Tibial artery (tissue), 4 donors: ENCODE results near the gene TRMT2A.

Experiments used
- DNase-seq, 2 donors: peaks; one replicate each; pipeline ENCODE4 v3.0.0-alpha.2; 2019
- H3K27ac ChIP-seq, 2 donors: fragments of 200-600 bp; sonication (generic) in 1 of 2; 1 replicate in 1 of 2; 2 replicates in 1 of 2; pipeline ENCODE4 v1.5.1; 2018 to 2019; ENCODE audit warnings: mild to moderate bottlenecking in 1 of 2
- H3K27me3 ChIP-seq, 2 donors: fragments of 200-600 bp; sonication (generic) in 1 of 2; one replicate each; pipeline versions ENCODE4 v1.5.1 to v1.6.0; 2016 to 2019
- H3K36me3 ChIP-seq, 3 donors: fragments of 200-600 bp; sonication (generic) in 2 of 3; one replicate each; pipeline ENCODE4 v1.5.1; 2016 to 2019; ENCODE audit warnings: mild to moderate bottlenecking in 2 of 3
- H3K4me1 ChIP-seq, 4 donors: fragments of 200-600 bp; sonication (generic) in 2 of 4; 1 replicate in 3 of 4; 2 replicates in 1 of 4; pipeline ENCODE4 v1.5.1; 2016 to 2019
- H3K4me3 ChIP-seq, 2 donors: fragments of 200-600 bp; sonication (generic) in 1 of 2; 1 replicate in 1 of 2; 2 replicates in 1 of 2; pipeline ENCODE4 v1.5.1; 2018 to 2019; ENCODE audit warnings: mild to moderate bottlenecking in 2 of 2
- H3K9me3 ChIP-seq, 3 donors: fragments of 200-600 bp; sonication (generic) in 1 of 3; one replicate each; pipeline ENCODE4 v1.5.1; 2016 to 2019
- intact Hi-C: fragments of 100-400 bp; cut with DNase I; formaldehyde crosslinking; loops from one replicate; pipeline ENCODE4 v1.15.0; 2023; ENCODE audit warnings: low total_unique reads
- TF ChIP-seq, protein P1 (sequence below), 2 experiments: fragments of 200-600 bp in 1 of 2; fragments of 450-650 bp in 1 of 2; IDR thresholded peaks; one replicate each; pipeline ENCODE4 v1.5.1; 2017 to 2019; ENCODE audit warnings: antibody characterized with exemption in 2 of 2, mild to moderate bottlenecking in 1 of 2, moderate library complexity in 1 of 2

Gene TRMT2A

GRCh38 chr22:20101638-20102037 lies 15.4 kb downstream of the TRMT2A start:
- TF ChIP-seq, protein P1, sequence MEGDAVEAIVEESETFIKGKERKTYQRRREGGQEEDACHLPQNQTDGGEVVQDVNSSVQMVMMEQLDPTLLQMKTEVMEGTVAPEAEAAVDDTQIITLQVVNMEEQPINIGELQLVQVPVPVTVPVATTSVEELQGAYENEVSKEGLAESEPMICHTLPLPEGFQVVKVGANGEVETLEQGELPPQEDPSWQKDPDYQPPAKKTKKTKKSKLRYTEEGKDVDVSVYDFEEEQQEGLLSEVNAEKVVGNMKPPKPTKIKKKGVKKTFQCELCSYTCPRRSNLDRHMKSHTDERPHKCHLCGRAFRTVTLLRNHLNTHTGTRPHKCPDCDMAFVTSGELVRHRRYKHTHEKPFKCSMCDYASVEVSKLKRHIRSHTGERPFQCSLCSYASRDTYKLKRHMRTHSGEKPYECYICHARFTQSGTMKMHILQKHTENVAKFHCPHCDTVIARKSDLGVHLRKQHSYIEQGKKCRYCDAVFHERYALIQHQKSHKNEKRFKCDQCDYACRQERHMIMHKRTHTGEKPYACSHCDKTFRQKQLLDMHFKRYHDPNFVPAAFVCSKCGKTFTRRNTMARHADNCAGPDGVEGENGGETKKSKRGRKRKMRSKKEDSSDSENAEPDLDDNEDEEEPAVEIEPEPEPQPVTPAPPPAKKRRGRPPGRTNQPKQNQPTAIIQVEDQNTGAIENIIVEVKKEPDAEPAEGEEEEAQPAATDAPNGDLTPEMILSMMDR (IDR thresholded peaks at IDR 0.05), result no peak
- no peak overlapping the region for H3K27ac ChIP-seq

GRCh38 chr22:20099099-20099711 lies 17.8 kb downstream of the TRMT2A start:
- Histone ChIP-seq H3K27ac (no peak overlapping the region), H3K4me3 (no peak overlapping the region), H3K27me3 (no peaks in the 10 kb centered on the region), H3K4me1 (no peaks in the 10 kb centered on the region), H3K9me3 (peaks cover 0 to 7% (median 3%) of the 10 kb centered on the region in 3 donors), H3K36me3 (peaks cover 63 to 100% (median 81%) of the 10 kb centered on the region in 3 donors)
- TF ChIP-seq, protein P1 (IDR thresholded peaks at IDR 0.05), result no peak
- intact Hi-C loops, result no loop called here
- DNase-seq, result no peak

More at GRCh38 chr22:20101638-20102037, 15.4 kb downstream of the TRMT2A start:
- no peak for DNase-seq
- Histone ChIP-seq H3K4me1 (no peaks in the 10 kb centered on the region), H3K36me3 (peaks cover 64 to 100% (median 79%) of the 10 kb centered on the region in 3 donors), H3K9me3 (peaks cover 0 to 4% (median 2%) of the 10 kb centered on the region in 3 donors), H3K27me3 (no peaks in the 10 kb centered on the region), H3K4me3 (no peak overlapping the region)
- intact Hi-C loops, result no loop called here

DNA sequence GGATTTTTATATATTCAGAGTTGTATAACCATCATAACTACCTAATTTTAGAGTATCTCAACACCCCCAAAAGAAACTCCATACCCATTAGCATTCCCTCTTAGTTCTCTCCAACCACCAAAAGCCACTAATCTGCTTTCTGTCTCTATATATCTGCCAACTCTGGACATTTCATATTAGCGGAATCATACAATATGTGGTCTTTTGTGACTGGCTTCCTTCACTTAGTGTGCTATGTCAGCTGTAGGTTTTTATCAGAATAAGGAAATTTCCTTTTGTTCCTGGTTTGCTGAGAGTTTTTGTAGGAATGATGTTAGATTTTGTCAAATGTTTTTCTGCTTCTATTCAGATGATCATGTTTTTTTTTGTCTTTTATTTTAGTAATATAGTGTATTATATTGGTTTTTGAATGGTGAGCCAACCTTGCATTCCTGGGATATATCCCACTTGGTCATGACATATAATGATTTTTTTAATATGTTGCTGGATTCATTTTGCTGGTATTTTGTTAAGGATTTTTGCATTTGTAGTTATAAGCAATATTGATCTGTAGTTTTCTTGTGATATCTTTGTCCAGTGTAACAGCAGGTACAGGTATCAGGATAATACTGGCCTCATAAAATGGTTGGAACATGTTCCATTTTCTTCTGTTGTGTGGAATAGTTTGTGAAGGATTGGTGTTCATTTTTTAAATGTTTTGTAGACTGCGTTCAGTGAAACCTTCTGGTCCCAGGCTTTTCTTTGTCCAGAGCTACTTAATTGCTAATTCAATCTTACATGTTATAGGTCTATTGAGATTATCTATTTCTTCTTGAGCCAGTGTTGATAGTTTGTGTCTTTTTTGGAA lies 20.2 kb downstream of the TRMT2A start:
- Histone ChIP-seq H3K4me3 (no peak overlapping the region), H3K9me3 (peaks cover 0 to 7% (median 3%) of the 10 kb centered on the region in 3 donors), H3K4me1 (peaks cover 0 to 5% (median 0%) of the 10 kb centered on the region in 4 donors), H3K27me3 (no peaks in the 10 kb centered on the region), H3K27ac (no peak overlapping the region), H3K36me3 (peaks cover 81 to 100% (median 96%) of the 10 kb centered on the region in 3 donors)
- intact Hi-C loops, result no loop called here
- TF ChIP-seq, protein P1 (IDR thresholded peaks at IDR 0.05), result no peak
- DNase-seq, result no peak

- Histone ChIP-seq H3K27ac (no peak overlapping the region), H3K4me3 (no peak overlapping the region), H3K4me1 (peaks cover 0 to 5% (median 0%) of the 10 kb centered on the region in 4 donors), H3K36me3 (peaks cover 86 to 100% (median 96%) of the 10 kb centered on the region in 3 donors), H3K9me3 (peaks cover 0 to 7% (median 3%) of the 10 kb centered on the region in 3 donors), H3K27me3 (no peaks in the 10 kb centered on the region)
- intact Hi-C loops, result no loop called here
- no peak for DNase-seq
- TF ChIP-seq, protein P1 (IDR thresholded peaks at IDR 0.05), result no peak
Measured at GRCh38 chr22:20095521-20095920, 21.5 kb downstream of the TRMT2A start.

- Histone ChIP-seq H3K36me3 (peaks cover 88 to 100% (median 98%) of the 10 kb centered on the region in 3 donors), H3K4me3 (no peak overlapping the region), H3K9me3 (peaks cover 0 to 7% (median 3%) of the 10 kb centered on the region in 3 donors), H3K27me3 (no peaks in the 10 kb centered on the region), H3K4me1 (peaks cover 0 to 5% (median 0%) of the 10 kb centered on the region in 4 donors), H3K27ac (no peak overlapping the region)
- TF ChIP-seq, protein P1 (IDR thresholded peaks at IDR 0.05), result no peak
- intact Hi-C loops, result no loop called here
- DNase-seq, result peak in 1 of 2 donors; percentile 47
Measured at GRCh38 chr22:20094197-20094807, 22.7 kb downstream of the TRMT2A start.
